ENCODE results near the gene APEX2.
"Not testable (repeated sequence)": the region's sequence is repeated elsewhere in the genome, so short reads cannot be mapped to it uniquely, and the experiment has no call there.

The APEX2 gene

GRCh38 chrX:55026143-55026542, 26.0 kb downstream of the APEX2 start:
- DNase-seq = no peak

- no peak for DNase-seq
These were observed 26.7 kb downstream of the APEX2 start for GRCh38 chrX:55026840-55027239.

- no peak for DNase-seq
These were observed 27.9 kb downstream of the APEX2 start for GRCh38 chrX:55028040-55028439.

GRCh38 chrX:55028611-55029010, 28.4 kb downstream of the APEX2 start:
- no peak for DNase-seq

GRCh38 chrX:55029291-55029690, 29.1 kb downstream of the APEX2 start:
- DNase-seq = no peak

GRCh38 chrX:55030271-55031205, 30.4 kb downstream of the APEX2 start, which contains the start of gene ALAS2:
Gene ALAS2, minus strand, starts transcription at chrX:55030977. Its CDS starts 4,977 bp downstream, at chrX:55026000.
- no peak for DNase-seq

- no peak for DNase-seq
These were observed 33.3 kb downstream of the APEX2 start for GRCh38 chrX:55033429-55033828.

GRCh38 chrX:55039471-55039870, 39.3 kb downstream of the APEX2 start:
- DNase-seq = no peak

GRCh38 chrX:55041514-55041913, 41.4 kb downstream of the APEX2 start:
- DNase-seq = no peak

- DNase-seq = not testable (repeated sequence)
These were observed 50.4 kb downstream of the APEX2 start for GRCh38 chrX:55050599-55050998.

GRCh38 chrX:55056820-55057674, 56.9 kb downstream of the APEX2 start:
- DNase-seq = peak; percentile 15

GRCh38 chrX:55057675-55058249, 57.6 kb downstream of the APEX2 start:
- peak; percentile 26 for DNase-seq
